ENCODE data around the gene PLXNA2.

PLXNA2 gene

GRCh38 chr1:208006258-208006920, 237.8 kb downstream of the PLXNA2 start:
- in situ Hi-C loops (cut with HindIII; ENCODE audit: low sequenced_read_pairs): loop anchor here (5.0 kb wide), 2 partner anchors 34 to 241 kb away; no protein-coding TSS in a partner anchor

- in situ Hi-C loops (cut with HindIII; ENCODE audit: low sequenced_read_pairs): loop anchor here (5.0 kb wide), 2 partner anchors 33 to 242 kb away; no protein-coding TSS in a partner anchor
Observed at GRCh38 chr1:208004851-208005250, 239.3 kb downstream of the PLXNA2 start.

DNA sequence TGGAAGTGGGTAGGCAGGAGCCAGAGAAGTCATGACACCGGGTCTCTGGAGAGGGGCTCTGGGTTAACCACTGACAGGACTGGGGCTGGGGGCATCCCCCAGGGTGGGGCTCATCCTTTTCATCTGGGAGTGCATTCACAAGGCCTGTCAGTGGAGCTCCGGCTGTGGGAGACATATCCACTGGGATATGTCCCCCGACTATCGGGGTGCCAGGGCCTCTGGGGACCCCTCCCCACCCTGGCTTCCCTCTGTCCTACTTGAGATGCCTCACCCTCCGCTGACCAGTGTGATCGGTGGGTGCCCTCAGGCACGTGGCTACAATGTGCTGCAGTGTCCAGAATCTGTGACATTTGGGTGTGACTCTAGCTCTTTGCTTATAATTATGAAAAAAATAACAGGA, 240.9 kb downstream of the PLXNA2 start:
- in situ Hi-C loops (cut with HindIII; ENCODE audit: low sequenced_read_pairs): no loop called here

DNA sequence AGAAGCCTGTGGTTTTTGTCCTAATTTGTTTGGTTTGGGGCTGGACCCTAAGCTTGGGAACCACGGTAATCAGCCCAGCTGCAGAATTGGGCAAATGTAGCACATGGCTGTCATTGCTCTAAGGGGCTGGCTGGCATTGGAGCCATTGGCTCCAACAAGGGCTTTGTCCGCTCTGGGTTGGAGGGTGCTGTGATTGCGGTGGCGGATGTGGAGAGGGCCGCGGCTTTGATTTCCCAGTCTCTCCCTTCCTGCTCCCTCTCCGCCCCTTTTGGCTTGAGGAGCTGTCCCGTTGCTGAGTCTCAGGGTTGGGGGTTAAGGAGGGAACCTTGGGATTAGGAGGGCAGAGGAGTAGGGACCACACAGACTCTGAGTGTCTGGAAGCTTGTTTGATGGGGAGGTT, 241.5 kb downstream of the PLXNA2 start:
- in situ Hi-C loops (cut with HindIII; ENCODE audit: low sequenced_read_pairs): no loop called here

- in situ Hi-C loops (cut with HindIII; ENCODE audit: low sequenced_read_pairs): no loop called here
Observed at GRCh38 chr1:208002078-208002477, 242.1 kb downstream of the PLXNA2 start.

DNA sequence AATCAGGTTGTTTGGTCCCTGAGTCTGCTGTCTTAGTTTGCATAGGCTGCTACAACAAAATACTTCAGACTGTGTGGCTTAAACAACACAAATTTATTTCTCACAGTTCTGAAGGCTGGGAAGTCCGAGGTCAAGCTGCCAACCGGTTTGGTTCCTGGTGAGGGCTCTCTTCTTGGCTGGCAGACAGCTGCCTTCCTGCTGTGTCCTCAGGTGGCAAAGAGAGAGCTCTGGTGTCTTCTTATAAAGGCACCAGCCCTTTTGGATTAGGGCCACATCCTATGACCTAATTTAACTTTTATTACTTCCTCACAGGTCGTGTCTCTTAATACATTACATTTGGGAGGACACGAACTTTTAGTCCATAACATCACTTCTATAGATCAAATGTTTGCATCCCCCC, 243.7 kb downstream of the PLXNA2 start:
- in situ Hi-C loops (cut with HindIII; ENCODE audit: low sequenced_read_pairs): no loop called here

DNA sequence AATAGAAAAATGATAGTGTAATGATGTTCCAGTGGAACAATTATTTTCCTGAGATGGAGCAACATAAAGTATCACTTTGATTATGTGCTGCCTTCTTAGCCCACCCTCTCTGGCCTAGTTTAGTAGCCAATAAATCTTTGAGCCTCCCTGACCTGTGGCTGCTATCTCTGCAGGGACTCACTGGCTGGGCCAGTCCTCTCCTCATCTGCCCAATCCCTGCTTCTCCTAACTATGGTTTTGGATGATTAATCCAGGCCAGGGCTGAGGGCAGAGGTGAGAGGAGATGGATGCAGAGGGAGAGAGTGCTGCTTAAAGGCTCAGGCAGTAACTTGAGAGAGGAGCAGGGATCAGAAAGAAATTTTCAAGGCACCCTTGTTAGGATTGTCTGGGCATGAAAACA, 244.2 kb downstream of the PLXNA2 start:
- in situ Hi-C loops (cut with HindIII; ENCODE audit: low sequenced_read_pairs): no loop called here

- in situ Hi-C loops (cut with HindIII; ENCODE audit: low sequenced_read_pairs): no loop called here
Observed at GRCh38 chr1:207999274-207999915, 244.8 kb downstream of the PLXNA2 start.

- in situ Hi-C loops (cut with HindIII; ENCODE audit: low sequenced_read_pairs): no loop called here
Observed at GRCh38 chr1:207998691-207999090, 245.5 kb downstream of the PLXNA2 start.

DNA sequence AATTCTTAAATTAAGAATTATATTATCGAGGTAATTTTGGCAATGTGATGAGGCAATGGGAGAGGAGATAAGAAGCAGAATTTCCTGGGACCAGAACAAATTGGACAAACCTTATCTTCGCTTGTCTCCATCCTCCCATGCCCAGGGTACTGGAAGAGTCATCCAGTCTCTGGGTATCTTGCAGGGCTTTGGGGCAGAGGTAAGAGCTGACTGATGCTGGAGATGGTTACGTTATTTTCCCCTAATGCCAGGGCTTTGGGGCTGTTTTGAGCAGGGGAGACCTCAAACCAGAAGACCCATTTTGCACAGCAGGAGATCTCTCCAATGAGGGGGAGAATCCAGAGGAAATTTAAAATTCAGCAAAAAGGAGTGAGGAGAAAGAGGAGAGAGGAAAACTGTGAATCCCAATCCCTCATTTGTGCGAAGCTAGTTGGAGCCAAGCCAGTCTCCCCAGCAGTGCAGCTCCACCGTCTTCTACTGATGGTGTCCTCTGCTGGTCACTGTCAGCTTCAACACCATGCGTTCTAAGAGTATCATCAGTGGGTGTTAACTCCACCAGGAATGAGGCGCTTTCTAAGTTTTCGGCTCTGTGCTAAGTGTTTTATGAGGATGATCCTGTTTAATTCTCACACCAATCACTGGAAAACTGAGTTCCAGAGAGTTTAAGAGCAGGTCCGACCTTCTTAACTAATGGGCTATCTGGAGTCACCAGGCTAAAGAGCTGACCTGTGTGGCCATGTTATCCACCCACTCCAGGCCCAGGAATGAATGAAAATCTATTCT, 246.5 kb downstream of the PLXNA2 start:
- in situ Hi-C loops (cut with HindIII; ENCODE audit: low sequenced_read_pairs): no loop called here

DNA sequence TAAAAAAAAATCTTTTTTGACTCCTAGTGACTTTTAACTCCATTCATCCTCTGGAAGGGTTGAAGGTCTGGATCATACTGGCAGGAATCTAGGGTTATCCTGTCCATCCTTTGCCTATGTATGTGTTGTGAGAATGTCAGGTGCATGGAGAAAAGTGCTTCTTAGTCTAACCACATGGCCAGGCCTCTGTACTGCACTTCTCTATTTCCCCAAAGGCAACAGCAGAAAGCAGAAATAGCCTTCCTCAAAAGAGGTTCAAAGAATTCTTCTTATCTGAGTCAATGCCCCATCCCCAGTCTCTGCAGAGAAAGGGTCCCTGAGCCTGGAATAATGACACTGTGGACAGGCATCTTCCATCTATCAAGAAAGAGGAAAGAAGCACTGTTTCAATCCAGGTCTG, 247.5 kb downstream of the PLXNA2 start:
- in situ Hi-C loops (cut with HindIII; ENCODE audit: low sequenced_read_pairs): no loop called here

DNA sequence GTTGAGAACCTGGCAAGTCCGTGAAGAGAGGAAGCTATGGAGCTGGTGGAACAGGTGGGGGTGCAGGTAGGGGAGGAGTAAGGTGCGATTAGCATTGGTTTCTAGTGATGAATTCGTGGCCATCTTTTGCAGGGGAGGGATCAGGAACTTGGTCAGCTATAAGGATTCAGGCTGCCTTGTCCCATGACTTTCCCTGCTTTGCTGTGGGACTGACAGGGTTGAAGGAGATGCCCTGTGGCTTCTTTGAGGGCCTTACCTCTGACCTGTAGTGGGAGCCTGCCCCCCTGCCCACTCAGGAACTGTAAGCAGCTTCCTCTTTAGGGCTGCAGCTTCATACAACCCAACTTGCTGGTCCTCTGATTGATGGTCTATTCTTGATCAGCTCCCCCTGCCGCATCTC, 248.6 kb downstream of the PLXNA2 start:
- in situ Hi-C loops (cut with HindIII; ENCODE audit: low sequenced_read_pairs): no loop called here

DNA sequence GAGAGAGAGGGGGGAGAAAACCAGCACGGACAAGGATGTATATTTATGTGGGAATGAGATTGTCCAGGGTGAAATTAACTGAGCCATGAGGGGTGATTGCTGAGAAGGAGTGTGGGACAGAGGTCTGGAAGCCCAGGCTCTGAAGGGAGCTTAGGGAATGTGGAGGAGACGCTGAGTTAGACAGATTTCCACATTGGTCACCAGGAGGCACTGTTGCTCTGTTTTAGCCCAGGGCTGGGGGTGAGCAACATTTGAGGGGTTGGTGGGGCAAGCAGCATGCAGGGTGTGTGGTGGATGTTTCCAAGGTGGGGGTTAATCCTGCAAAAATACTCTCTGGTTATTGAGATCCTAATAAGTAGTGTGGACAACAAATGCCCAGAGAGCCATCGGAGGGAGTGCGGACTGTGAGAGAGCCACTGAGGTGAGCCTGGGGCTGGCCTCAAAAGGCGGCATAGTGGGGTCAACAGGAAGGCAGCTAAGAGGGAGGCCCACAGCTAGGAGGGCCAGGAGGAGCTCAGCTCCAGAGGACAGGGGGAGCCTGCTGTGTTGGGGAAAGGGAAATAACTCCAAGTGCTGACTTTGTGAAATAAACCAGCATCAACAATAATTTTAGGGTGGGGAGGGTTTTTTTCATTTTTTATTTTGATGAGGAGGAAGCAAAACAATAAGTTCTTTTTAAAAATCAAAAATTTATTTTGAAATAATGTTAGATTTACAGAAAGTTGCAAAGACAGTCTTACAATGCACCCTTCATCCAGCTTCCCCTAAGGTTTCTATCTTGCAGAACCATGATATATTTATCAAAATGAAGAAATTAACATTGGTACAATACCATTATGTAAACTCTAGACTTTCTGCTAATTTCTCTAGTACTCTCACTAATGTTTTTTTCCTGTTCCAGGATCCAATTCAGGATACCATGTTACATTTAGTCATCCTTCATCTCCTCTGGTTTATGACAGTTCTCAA, 250.4 kb downstream of the PLXNA2 start:
- in situ Hi-C loops (cut with HindIII; ENCODE audit: low sequenced_read_pairs): no loop called here

DNA sequence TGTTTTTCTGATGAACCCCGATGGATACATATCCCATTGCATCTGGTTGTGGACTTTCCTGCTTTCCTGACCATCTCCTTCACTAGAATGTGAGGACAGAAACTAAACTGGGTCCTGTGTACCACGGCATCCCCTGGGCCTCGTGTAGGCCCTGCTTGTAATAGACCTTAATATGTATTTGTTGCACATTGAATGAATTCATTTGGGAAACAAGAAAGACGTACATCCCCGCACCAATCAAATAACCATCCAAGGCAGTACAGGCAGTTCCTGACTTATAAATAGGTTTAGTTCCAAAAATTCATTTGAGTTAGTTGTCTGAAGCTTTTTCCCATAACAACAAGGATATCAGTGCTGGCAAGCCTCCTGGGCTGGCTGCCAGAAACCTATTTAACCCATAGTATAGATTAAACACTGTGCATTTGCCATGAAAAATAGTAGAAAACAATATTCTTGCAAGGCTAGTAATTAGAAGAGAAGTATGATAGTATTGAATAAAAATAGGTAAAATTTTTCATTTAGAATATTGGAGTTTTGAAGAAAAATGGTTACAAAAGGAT, 251.4 kb downstream of the PLXNA2 start:
- in situ Hi-C loops (cut with HindIII; ENCODE audit: low sequenced_read_pairs): no loop called here

DNA sequence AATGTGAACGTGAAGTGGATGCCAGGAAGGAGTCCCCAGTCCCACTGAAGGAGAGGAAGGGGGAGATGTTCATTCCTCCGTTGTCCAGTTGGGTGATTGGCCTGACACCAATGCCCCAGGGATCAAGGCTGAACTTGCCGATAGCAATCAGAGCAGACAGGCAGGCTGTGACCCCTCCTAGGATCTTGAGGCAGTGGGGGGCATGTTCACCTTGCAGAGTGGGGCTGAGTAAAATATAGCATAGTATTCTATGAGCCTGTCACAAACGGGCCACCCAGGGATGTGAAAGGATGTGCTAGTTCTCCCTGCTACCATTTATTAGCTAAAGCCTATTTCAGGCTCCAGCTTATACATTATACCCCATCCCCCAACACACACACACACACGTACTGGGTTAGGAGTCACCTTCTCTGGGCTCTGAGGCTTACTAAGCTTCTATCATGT, 252.6 kb downstream of the PLXNA2 start:
- in situ Hi-C loops (cut with HindIII; ENCODE audit: low sequenced_read_pairs): no loop called here

DNA sequence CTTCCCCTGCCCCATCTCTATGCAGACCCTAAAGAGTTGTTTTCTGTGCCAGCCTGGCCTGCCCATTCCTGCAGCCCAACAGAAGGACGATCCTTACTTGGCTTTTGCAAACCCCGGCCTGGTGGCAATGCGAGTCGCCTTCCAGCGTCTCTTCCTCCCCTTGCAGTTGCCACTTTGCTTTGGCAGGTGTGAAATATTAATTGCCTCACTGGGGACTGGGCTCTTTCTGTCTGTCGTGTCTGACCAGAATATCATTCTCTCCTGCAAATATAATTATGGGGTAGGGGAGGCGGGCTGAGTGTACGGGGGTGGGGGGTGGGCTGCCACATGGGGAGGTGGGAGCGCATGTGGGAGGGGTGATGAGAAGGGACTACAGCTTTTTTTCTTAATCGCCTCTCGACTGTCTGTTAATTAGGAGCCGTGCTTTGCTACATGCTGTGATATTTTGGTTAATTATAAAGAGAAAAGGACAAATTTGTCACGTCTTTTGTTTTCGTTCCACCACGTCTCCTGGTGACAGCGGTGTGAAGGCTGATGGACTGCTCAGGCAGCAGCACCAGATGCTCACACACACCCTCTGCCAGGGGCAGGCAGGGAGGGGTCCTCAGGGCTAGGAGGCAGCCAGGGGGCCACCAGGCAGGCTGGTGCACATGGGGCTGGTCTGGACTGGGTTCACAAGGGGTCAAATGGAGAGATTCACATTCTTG, 253.2 kb downstream of the PLXNA2 start:
- in situ Hi-C loops (cut with HindIII; ENCODE audit: low sequenced_read_pairs): no loop called here

DNA sequence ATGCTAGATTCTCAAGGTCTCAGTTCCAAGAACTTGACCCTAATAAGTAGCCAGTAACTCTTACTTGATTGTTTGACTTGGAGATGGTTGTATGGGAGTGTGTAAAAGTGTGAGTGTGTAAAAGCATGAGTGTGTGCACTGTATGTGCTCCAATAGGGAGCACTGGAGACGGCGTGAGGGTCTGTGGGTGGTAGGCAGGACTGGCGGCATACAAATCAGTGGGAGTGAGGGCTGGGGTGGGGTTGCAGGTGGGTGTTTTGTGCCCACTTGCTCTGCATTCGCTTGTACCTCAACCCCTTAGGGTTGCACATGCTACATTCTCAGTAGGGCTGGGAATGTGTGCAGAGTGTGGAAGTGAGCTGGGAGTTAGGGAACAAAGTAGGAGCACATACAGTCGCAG, 253.7 kb downstream of the PLXNA2 start:
- in situ Hi-C loops (cut with HindIII; ENCODE audit: low sequenced_read_pairs): no loop called here

- in situ Hi-C loops (cut with HindIII; ENCODE audit: low sequenced_read_pairs): no loop called here
Observed at GRCh38 chr1:207988326-207989165, 255.6 kb downstream of the PLXNA2 start.

DNA sequence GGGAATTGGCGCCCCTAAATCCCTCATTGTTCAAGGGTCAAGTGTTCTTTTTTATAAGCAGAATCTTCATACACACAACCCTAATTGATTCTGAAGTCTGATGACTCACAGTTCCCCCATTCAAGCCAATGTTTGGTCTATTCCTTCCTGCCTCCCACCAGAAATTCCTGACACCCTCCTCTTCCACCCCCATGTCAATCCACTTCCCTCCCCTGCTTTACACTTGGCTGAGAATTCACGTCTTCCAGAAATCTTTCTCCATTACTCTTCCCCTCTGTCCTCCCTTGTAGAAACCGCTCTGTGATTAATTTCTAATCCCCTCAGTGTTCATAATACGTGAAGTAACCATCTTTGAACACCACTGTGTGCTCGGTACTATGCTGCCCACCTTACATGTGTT, 257.0 kb downstream of the PLXNA2 start:
- in situ Hi-C loops (cut with HindIII; ENCODE audit: low sequenced_read_pairs): no loop called here
